ENCODE results near the gene ACTL10. TPM values are rescaled to one million over a fixed set of nuclear protein-coding genes. Genes with fewer than 3 reads are reported as not detected.

The ACTL10 gene
- total RNA-seq, 6 experiments from 2014 or later, result 0.20 to 1.1 (median 0.56) TPM; not detected in 1

- WGBS (ENCODE audit: insufficient coverage, low coverage, low lambda C conversion rate, missing lambda C conversion rate), result no CpG with 5 or more reads among the region's 12 CpGs
- intact Hi-C loops (cut with DNase I), result loop anchor here (5.0 to 10.0 kb wide), 2 partner anchors 193 to 195 kb away; no protein-coding TSS in a partner anchor
- no peaks in the 10 kb centered on the region for H3K9me3 ChIP-seq
- no peak overlapping the region for H3K4me3 ChIP-seq
- no peak overlapping the region for H3K27ac ChIP-seq
- TF ChIP-seq, protein P1, sequence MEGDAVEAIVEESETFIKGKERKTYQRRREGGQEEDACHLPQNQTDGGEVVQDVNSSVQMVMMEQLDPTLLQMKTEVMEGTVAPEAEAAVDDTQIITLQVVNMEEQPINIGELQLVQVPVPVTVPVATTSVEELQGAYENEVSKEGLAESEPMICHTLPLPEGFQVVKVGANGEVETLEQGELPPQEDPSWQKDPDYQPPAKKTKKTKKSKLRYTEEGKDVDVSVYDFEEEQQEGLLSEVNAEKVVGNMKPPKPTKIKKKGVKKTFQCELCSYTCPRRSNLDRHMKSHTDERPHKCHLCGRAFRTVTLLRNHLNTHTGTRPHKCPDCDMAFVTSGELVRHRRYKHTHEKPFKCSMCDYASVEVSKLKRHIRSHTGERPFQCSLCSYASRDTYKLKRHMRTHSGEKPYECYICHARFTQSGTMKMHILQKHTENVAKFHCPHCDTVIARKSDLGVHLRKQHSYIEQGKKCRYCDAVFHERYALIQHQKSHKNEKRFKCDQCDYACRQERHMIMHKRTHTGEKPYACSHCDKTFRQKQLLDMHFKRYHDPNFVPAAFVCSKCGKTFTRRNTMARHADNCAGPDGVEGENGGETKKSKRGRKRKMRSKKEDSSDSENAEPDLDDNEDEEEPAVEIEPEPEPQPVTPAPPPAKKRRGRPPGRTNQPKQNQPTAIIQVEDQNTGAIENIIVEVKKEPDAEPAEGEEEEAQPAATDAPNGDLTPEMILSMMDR (IDR thresholded peaks at IDR 0.05), result no peak
- no peak for TF ChIP-seq POLR2A (IDR thresholded peaks at IDR 0.05)
- DNase-seq (no peak), ATAC-seq (no peak)
- peaks cover 0 to 5% (median 1%) of the 10 kb centered on the region in 4 donors for H3K4me1 ChIP-seq
- peaks cover 0 to 7% (median 0%) of the 10 kb centered on the region in 4 donors for H3K36me3 ChIP-seq
- H3K27me3 ChIP-seq, result no peaks in the 10 kb centered on the region
These were observed 9.0 kb upstream of the ACTL10 start for GRCh38 chr20:33657704-33658095.

- Histone ChIP-seq H3K4me1 (peaks cover 0 to 8% (median 4%) of the 10 kb centered on the region in 4 donors), H3K27me3 (no peaks in the 10 kb centered on the region), H3K9me3 (no peaks in the 10 kb centered on the region), H3K4me3 (no peak overlapping the region), H3K27ac (no peak overlapping the region), H3K36me3 (peaks cover 0 to 7% (median 0%) of the 10 kb centered on the region in 4 donors)
- ATAC-seq, result no peak
- DNase-seq, result no peak
- TF ChIP-seq, protein P1 (IDR thresholded peaks at IDR 0.05), result no peak
- no peak for TF ChIP-seq POLR2A (IDR thresholded peaks at IDR 0.05)
- WGBS (ENCODE audit: insufficient coverage, low coverage, low lambda C conversion rate, missing lambda C conversion rate), result no CpG with 5 or more reads among the region's 8 CpGs
- intact Hi-C loops (cut with DNase I), result loop anchor here (5.0 to 10.0 kb wide), 2 partner anchors 194 to 196 kb away; no protein-coding TSS in a partner anchor
These were observed 8.2 kb upstream of the ACTL10 start for GRCh38 chr20:33658510-33658909.

DNA sequence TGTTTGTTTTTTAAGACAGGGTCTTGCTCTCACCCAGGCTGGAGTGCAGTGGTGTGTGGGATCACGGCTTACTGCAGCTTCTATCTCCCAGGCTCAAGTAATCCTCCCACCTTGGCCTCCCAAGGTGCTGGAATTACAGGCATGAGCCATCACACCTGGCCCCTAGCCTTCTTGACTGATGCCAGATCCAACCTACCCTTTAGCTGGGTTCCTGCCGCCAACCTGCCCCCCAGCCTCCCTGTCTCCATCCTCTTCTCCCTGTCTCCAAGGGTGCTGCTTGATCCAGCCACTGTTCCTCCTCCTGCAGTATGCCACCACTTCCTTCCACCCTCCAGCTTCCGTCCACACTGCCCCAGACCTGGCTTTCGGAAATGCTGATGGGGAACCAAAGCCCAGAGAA lies 7.8 kb upstream of the ACTL10 start:
- Histone ChIP-seq H3K27me3 (no peaks in the 10 kb centered on the region), H3K9me3 (no peaks in the 10 kb centered on the region), H3K4me3 (no peak overlapping the region), H3K4me1 (peaks cover 0 to 8% (median 4%) of the 10 kb centered on the region in 4 donors), H3K27ac (no peak overlapping the region), H3K36me3 (peaks cover 0 to 7% (median 0%) of the 10 kb centered on the region in 4 donors)
- 100% methylated on average over 3 of the region's 4 CpGs for WGBS (ENCODE audit: insufficient coverage, low coverage, low lambda C conversion rate, missing lambda C conversion rate)
- no peak for DNase-seq
- no peak for TF ChIP-seq POLR2A (IDR thresholded peaks at IDR 0.05)
- TF ChIP-seq, protein P1 (IDR thresholded peaks at IDR 0.05), result no peak
- intact Hi-C loops (cut with DNase I), result loop anchor here (5.0 to 10.0 kb wide), 2 partner anchors 194 to 197 kb away; no protein-coding TSS in a partner anchor
- ATAC-seq, result no peak

DNA sequence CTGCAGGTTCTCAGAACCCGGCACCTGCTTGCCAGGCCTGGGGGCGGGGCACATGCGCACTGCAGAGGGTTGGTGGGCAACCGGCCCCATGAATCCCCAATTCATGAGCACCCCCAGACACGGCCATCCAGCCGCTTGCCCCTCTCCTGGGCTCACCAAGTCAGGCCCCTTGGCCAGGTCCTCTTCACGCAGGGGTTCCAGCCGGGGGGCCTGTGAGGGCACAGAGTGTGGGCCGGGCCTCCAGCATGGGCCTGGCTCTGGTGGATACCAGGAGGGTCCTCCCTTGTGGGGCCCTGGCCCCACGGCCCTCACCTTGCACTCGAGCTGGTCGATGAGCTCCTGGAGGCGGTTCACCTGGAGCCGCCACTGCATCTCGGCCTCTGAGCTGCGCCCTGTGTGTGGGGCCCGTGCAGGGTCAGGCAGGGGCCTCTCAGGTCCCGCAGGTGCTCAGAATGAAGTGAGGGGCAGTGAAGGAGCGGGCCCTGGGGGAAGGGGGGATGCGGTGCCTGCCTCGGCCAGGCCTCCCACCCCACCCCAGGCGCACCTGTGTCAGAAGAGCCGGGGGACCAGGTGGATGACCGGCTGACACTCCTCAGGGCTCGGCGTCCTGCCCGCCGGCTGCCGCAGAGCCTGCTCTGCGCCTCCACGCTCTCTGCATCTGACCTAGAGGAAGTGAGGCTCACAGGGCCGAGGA lies 7.3 kb upstream of the ACTL10 start:
- DNase-seq, result no peak
- intact Hi-C loops (cut with DNase I), result loop anchor here (5.0 to 10.0 kb wide), 2 partner anchors 195 to 197 kb away; no protein-coding TSS in a partner anchor

More for the DNA sequence above, 7.3 kb upstream of the ACTL10 start:
- WGBS (ENCODE audit: insufficient coverage, low coverage, low lambda C conversion rate, missing lambda C conversion rate), result 100% methylated on average over 2 of the region's 32 CpGs
- Histone ChIP-seq H3K36me3 (peaks cover 0 to 7% (median 0%) of the 10 kb centered on the region in 4 donors), H3K27me3 (no peaks in the 10 kb centered on the region), H3K9me3 (no peaks in the 10 kb centered on the region), H3K4me1 (peaks cover 0 to 12% (median 4%) of the 10 kb centered on the region in 4 donors), H3K4me3 (no peak overlapping the region), H3K27ac (no peak overlapping the region)
- no peak for ATAC-seq
- no peak for TF ChIP-seq POLR2A (IDR thresholded peaks at IDR 0.05)
- TF ChIP-seq, protein P1 (IDR thresholded peaks at IDR 0.05), result no peak
